ENCODE measurements around the gene OPHN1. TPM values are rescaled to one million over a fixed set of nuclear protein-coding genes. Genes with fewer than 3 reads are reported as not detected.

The OPHN1 gene
- total RNA-seq, 1 experiment from 2014 or later, result 4.6 TPM

- no peak for DNase-seq
- TF ChIP-seq, protein P1, sequence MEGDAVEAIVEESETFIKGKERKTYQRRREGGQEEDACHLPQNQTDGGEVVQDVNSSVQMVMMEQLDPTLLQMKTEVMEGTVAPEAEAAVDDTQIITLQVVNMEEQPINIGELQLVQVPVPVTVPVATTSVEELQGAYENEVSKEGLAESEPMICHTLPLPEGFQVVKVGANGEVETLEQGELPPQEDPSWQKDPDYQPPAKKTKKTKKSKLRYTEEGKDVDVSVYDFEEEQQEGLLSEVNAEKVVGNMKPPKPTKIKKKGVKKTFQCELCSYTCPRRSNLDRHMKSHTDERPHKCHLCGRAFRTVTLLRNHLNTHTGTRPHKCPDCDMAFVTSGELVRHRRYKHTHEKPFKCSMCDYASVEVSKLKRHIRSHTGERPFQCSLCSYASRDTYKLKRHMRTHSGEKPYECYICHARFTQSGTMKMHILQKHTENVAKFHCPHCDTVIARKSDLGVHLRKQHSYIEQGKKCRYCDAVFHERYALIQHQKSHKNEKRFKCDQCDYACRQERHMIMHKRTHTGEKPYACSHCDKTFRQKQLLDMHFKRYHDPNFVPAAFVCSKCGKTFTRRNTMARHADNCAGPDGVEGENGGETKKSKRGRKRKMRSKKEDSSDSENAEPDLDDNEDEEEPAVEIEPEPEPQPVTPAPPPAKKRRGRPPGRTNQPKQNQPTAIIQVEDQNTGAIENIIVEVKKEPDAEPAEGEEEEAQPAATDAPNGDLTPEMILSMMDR (IDR thresholded peaks at IDR 0.05; ENCODE audit: insufficient read depth in 1 of 2, low read depth in 1 of 2, low read length in 1 of 2, severe bottlenecking in 1 of 2, unreplicated experiment in 1 of 2), result no peak
- Histone ChIP-seq H3K4me1 (no peaks in the 10 kb centered on the region), H3K36me3 (ENCODE audit: control insufficient read depth, insufficient read depth, low read length) (no peaks in the 10 kb centered on the region), H3K27me3 (replicated peaks; ENCODE audit: control insufficient read depth, insufficient read depth, low read length) (no peaks in the 10 kb centered on the region), H3K9me3 (no peaks in the 10 kb centered on the region), H3K4me3 (ENCODE audit: low read depth, low read length) (no peak overlapping the region)
- no peak overlapping the region for H3K27ac Mint-ChIP-seq (ENCODE audit: unreplicated experiment)
- H3K27me3 Mint-ChIP-seq (ENCODE audit: insufficient read depth, unreplicated experiment), result no peaks in the 10 kb centered on the region
- intact Hi-C loops (cut with micrococcal nuclease; ENCODE audit: unreplicated experiment), result no loop called here
- no peaks in the 10 kb centered on the region for H3K9me3 Mint-ChIP-seq (ENCODE audit: unreplicated experiment)
- H3K36me3 Mint-ChIP-seq (ENCODE audit: insufficient read depth, unreplicated experiment), result no peaks in the 10 kb centered on the region
- H3K4me3 Mint-ChIP-seq (ENCODE audit: unreplicated experiment), result no peak overlapping the region
- CTCF ChIA-PET, result no interaction called here
- peaks cover 7% of the 10 kb centered on the region for H3K4me1 Mint-ChIP-seq (ENCODE audit: low read depth, unreplicated experiment)
- BruUV-seq (replicated peaks), result no TSS peak
- POLR2A ChIA-PET, result no interaction called here
Observed at GRCh38 chrX:68254738-68255645, 178.3 kb downstream of the OPHN1 start.

GRCh38 chrX:68252664-68253063 lies 180.6 kb downstream of the OPHN1 start:
- Mint-ChIP-seq H3K27me3 (ENCODE audit: insufficient read depth, unreplicated experiment) (no peaks in the 10 kb centered on the region), H3K4me3 (ENCODE audit: unreplicated experiment) (no peak overlapping the region), H3K9me3 (ENCODE audit: unreplicated experiment) (no peaks in the 10 kb centered on the region), H3K36me3 (ENCODE audit: insufficient read depth, unreplicated experiment) (no peaks in the 10 kb centered on the region), H3K27ac (ENCODE audit: unreplicated experiment) (no peak overlapping the region), H3K4me1 (ENCODE audit: low read depth, unreplicated experiment) (peaks cover 7% of the 10 kb centered on the region)
- CTCF ChIA-PET, result no interaction called here
- POLR2A ChIA-PET, result no interaction called here
- no peaks in the 10 kb centered on the region for H3K36me3 ChIP-seq (ENCODE audit: control insufficient read depth, insufficient read depth, low read length)
- TF ChIP-seq, protein P1 (IDR thresholded peaks at IDR 0.05; ENCODE audit: insufficient read depth in 1 of 2, low read depth in 1 of 2, low read length in 1 of 2, severe bottlenecking in 1 of 2, unreplicated experiment in 1 of 2), result no peak
- BruUV-seq (replicated peaks), result no TSS peak
- no peak for DNase-seq
- no peak overlapping the region for H3K4me3 ChIP-seq (ENCODE audit: low read depth, low read length)
- intact Hi-C loops (cut with micrococcal nuclease; ENCODE audit: unreplicated experiment), result no loop called here
- H3K9me3 ChIP-seq, result no peaks in the 10 kb centered on the region
- H3K27me3 ChIP-seq (replicated peaks; ENCODE audit: control insufficient read depth, insufficient read depth, low read length), result no peaks in the 10 kb centered on the region
- H3K4me1 ChIP-seq, result no peaks in the 10 kb centered on the region

- H3K36me3 Mint-ChIP-seq (ENCODE audit: insufficient read depth, unreplicated experiment), result no peaks in the 10 kb centered on the region
- H3K4me3 Mint-ChIP-seq (ENCODE audit: unreplicated experiment), result no peak overlapping the region
- Histone ChIP-seq H3K4me1 (no peaks in the 10 kb centered on the region), H3K9me3 (no peaks in the 10 kb centered on the region), H3K27me3 (replicated peaks; ENCODE audit: control insufficient read depth, insufficient read depth, low read length) (no peaks in the 10 kb centered on the region), H3K4me3 (ENCODE audit: low read depth, low read length) (no peak overlapping the region), H3K36me3 (ENCODE audit: control insufficient read depth, insufficient read depth, low read length) (no peaks in the 10 kb centered on the region)
- no peaks in the 10 kb centered on the region for H3K4me1 Mint-ChIP-seq (ENCODE audit: low read depth, unreplicated experiment)
- BruUV-seq (replicated peaks), result no TSS peak
- H3K9me3 Mint-ChIP-seq (ENCODE audit: unreplicated experiment), result no peaks in the 10 kb centered on the region
- TF ChIP-seq, protein P1 (IDR thresholded peaks at IDR 0.05; ENCODE audit: insufficient read depth in 1 of 2, low read depth in 1 of 2, low read length in 1 of 2, severe bottlenecking in 1 of 2, unreplicated experiment in 1 of 2), result no peak
- H3K27ac Mint-ChIP-seq (ENCODE audit: unreplicated experiment), result no peak overlapping the region
- no peak for DNase-seq
- intact Hi-C loops (cut with micrococcal nuclease; ENCODE audit: unreplicated experiment), result no loop called here
- ChIA-PET POLR2A (no interaction called here), CTCF (no interaction called here)
- no peaks in the 10 kb centered on the region for H3K27me3 Mint-ChIP-seq (ENCODE audit: insufficient read depth, unreplicated experiment)
Observed at GRCh38 chrX:68249903-68250302, 183.4 kb downstream of the OPHN1 start.
